Measurements from ENCODE around the gene CHCHD4. TPM values are rescaled to one million over a fixed set of nuclear protein-coding genes. Genes with fewer than 3 reads are reported as not detected.
A peak's percentile ranks its signal among the peaks of the same experiment; 100 is the strongest.

Gene CHCHD4
- total RNA-seq (2021): 20.9 to 27.5 TPM (median 21.4 TPM) in 3 replicates
- percentile 87 among the genes with signal in this experiment for Bru-seq, nascent RNA
- long read RNA-seq, experiment 1, transcript CHCHD4-202 (3 exons, 1,405 nt): major isoform, 104 of 122 reads
- long read RNA-seq, experiment 1, transcript CHCHD4-201 (4 exons, 1,603 nt): minor isoform, 7 of 122 reads
- long read RNA-seq, experiment 1, partial matches to known transcripts: 6 of 122 reads
- long read RNA-seq, experiment 1, other reads (novel, unspliced or antisense): 5 of 122 reads
- long read RNA-seq, experiment 2, transcript CHCHD4-202 (3 exons, 1,405 nt): major isoform, 25 of 31 reads
- long read RNA-seq, experiment 2, partial matches to known transcripts: 0 of 31 reads
- long read RNA-seq, experiment 2, other reads (novel, unspliced or antisense): 5 of 31 reads
- long read RNA-seq, experiment 3, transcript CHCHD4-201 (4 exons, 1,603 nt): minor isoform, 11 of 248 reads
- long read RNA-seq, experiment 3, transcript CHCHD4-202 (3 exons, 1,405 nt): major isoform, 233 of 248 reads
- long read RNA-seq, experiment 3, partial matches to known transcripts: 0 of 248 reads
- long read RNA-seq, experiment 3, other reads (novel, unspliced or antisense): 4 of 248 reads

DNA sequence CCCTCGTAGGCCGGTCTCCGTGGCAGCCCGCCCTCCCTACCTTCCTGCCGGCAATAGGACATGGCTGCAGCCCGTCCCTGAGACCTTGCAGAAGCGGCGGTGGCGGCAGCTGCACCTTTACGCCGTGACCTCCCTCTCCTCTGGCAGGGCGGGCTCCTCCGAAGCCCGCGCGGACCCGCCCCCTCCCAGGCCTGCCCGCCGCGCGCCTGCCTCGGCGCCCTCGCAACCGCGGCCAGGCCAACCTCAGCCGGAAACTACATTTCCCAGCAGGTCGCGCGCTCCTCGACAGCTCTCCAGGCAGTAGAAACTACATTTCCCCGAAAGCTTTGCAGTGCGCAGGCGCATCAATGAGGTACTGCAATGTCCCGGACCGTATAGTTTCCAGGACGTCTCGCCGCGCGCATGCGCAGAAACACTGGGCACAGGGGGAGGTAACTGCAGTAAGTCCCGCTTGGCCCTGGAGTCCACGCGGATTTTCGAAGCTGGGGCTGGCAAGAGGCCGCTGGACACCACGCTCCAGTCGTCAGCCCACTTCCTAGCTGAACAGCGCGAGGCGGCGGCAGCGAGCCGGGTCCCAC is at the start of gene CHCHD4, which contains the start of gene TMEM43:
CHCHD4 (minus strand) TSS at position 256 of the 578 bp plus-strand sequence; CDS start at position 62, 194 bp downstream.
TMEM43 (plus strand) TSS at position 438 of the 578 bp plus-strand sequence. CDS start 142 bp downstream, outside the sequence.
- ATAC-seq: peak; percentile 79
- POLR2A ChIA-PET: interaction anchor here (0.6 to 2.2 kb wide), 5 partner anchors 21 to 229 kb away, joined by 3 to 17 read pairs (median 3); partner anchors contain the start of genes LSM3 and XPC
- TF ChIP-seq ZNF219 (CRISPR knock-in tag; IDR thresholded peaks at IDR 0.05; ENCODE audit: borderline replicate concordance): no peak
- TF ChIP-seq ZSCAN18 (CRISPR knock-in tag; IDR thresholded peaks at IDR 0.05): no peak
- TF ChIP-seq, protein P1, sequence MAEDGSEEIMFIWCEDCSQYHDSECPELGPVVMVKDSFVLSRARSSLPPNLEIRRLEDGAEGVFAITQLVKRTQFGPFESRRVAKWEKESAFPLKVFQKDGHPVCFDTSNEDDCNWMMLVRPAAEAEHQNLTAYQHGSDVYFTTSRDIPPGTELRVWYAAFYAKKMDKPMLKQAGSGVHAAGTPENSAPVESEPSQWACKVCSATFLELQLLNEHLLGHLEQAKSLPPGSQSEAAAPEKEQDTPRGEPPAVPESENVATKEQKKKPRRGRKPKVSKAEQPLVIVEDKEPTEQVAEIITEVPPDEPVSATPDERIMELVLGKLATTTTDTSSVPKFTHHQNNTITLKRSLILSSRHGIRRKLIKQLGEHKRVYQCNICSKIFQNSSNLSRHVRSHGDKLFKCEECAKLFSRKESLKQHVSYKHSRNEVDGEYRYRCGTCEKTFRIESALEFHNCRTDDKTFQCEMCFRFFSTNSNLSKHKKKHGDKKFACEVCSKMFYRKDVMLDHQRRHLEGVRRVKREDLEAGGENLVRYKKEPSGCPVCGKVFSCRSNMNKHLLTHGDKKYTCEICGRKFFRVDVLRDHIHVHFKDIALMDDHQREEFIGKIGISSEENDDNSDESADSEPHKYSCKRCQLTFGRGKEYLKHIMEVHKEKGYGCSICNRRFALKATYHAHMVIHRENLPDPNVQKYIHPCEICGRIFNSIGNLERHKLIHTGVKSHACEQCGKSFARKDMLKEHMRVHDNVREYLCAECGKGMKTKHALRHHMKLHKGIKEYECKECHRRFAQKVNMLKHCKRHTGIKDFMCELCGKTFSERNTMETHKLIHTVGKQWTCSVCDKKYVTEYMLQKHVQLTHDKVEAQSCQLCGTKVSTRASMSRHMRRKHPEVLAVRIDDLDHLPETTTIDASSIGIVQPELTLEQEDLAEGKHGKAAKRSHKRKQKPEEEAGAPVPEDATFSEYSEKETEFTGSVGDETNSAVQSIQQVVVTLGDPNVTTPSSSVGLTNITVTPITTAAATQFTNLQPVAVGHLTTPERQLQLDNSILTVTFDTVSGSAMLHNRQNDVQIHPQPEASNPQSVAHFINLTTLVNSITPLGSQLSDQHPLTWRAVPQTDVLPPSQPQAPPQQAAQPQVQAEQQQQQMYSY (CRISPR knock-in tag; IDR thresholded peaks at IDR 0.05): no peak
- TF ChIP-seq SP1 (CRISPR knock-in tag; conservative IDR thresholded peaks at IDR 0.05): peak; percentile 75
- no peak for TF ChIP-seq ZBTB21 (CRISPR knock-in tag; IDR thresholded peaks at IDR 0.05; ENCODE audit: borderline replicate concordance)
- TF ChIP-seq USF1 (CRISPR knock-in tag; IDR thresholded peaks at IDR 0.05): 0 out of 2 replicates have a peak, but pooled peaks have one; percentile 7
- no peak for TF ChIP-seq TP53 (CRISPR knock-in tag; IDR thresholded peaks at IDR 0.05)
- TF ChIP-seq CBFB (CRISPR knock-in tag; IDR thresholded peaks at IDR 0.05; ENCODE audit: low read depth): no peak
- no peak for TF ChIP-seq ZNF138 (CRISPR knock-in tag; conservative IDR thresholded peaks at IDR 0.05)
- 0 out of 2 replicates have a peak, but pooled peaks have one; percentile 7 for TF ChIP-seq ZBTB43 (CRISPR knock-in tag; IDR thresholded peaks at IDR 0.05)
- no peak for TF ChIP-seq CREM (CRISPR knock-in tag; IDR thresholded peaks at IDR 0.05)
- 0 out of 2 replicates have a peak, but pooled peaks have one; percentile 59 for TF ChIP-seq E2F4 (CRISPR knock-in tag; IDR thresholded peaks at IDR 0.05; ENCODE audit: borderline replicate concordance, low read depth)
- no peak for TF ChIP-seq NFYB (CRISPR knock-in tag; conservative IDR thresholded peaks at IDR 0.05; ENCODE audit: low read depth)
- 0 out of 2 replicates have a peak, but pooled peaks have one; percentile 11 for TF ChIP-seq GABPB1 (CRISPR knock-in tag; IDR thresholded peaks at IDR 0.05)
- TF ChIP-seq, protein P2, sequence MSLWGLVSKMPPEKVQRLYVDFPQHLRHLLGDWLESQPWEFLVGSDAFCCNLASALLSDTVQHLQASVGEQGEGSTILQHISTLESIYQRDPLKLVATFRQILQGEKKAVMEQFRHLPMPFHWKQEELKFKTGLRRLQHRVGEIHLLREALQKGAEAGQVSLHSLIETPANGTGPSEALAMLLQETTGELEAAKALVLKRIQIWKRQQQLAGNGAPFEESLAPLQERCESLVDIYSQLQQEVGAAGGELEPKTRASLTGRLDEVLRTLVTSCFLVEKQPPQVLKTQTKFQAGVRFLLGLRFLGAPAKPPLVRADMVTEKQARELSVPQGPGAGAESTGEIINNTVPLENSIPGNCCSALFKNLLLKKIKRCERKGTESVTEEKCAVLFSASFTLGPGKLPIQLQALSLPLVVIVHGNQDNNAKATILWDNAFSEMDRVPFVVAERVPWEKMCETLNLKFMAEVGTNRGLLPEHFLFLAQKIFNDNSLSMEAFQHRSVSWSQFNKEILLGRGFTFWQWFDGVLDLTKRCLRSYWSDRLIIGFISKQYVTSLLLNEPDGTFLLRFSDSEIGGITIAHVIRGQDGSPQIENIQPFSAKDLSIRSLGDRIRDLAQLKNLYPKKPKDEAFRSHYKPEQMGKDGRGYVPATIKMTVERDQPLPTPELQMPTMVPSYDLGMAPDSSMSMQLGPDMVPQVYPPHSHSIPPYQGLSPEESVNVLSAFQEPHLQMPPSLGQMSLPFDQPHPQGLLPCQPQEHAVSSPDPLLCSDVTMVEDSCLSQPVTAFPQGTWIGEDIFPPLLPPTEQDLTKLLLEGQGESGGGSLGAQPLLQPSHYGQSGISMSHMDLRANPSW (CRISPR knock-in tag; conservative IDR thresholded peaks at IDR 0.05; ENCODE audit: low read depth): no peak
- TF ChIP-seq MYBL2 (CRISPR knock-in tag; IDR thresholded peaks at IDR 0.05): 0 out of 2 replicates have a peak, but pooled peaks have one; percentile 2
- TF ChIP-seq IRF2 (CRISPR knock-in tag; IDR thresholded peaks at IDR 0.05; ENCODE audit: borderline replicate concordance, low read depth): no peak
- TF ChIP-seq, protein P3, sequence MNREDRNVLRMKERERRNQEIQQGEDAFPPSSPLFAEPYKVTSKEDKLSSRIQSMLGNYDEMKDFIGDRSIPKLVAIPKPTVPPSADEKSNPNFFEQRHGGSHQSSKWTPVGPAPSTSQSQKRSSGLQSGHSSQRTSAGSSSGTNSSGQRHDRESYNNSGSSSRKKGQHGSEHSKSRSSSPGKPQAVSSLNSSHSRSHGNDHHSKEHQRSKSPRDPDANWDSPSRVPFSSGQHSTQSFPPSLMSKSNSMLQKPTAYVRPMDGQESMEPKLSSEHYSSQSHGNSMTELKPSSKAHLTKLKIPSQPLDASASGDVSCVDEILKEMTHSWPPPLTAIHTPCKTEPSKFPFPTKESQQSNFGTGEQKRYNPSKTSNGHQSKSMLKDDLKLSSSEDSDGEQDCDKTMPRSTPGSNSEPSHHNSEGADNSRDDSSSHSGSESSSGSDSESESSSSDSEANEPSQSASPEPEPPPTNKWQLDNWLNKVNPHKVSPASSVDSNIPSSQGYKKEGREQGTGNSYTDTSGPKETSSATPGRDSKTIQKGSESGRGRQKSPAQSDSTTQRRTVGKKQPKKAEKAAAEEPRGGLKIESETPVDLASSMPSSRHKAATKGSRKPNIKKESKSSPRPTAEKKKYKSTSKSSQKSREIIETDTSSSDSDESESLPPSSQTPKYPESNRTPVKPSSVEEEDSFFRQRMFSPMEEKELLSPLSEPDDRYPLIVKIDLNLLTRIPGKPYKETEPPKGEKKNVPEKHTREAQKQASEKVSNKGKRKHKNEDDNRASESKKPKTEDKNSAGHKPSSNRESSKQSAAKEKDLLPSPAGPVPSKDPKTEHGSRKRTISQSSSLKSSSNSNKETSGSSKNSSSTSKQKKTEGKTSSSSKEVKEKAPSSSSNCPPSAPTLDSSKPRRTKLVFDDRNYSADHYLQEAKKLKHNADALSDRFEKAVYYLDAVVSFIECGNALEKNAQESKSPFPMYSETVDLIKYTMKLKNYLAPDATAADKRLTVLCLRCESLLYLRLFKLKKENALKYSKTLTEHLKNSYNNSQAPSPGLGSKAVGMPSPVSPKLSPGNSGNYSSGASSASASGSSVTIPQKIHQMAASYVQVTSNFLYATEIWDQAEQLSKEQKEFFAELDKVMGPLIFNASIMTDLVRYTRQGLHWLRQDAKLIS (CRISPR knock-in tag; IDR thresholded peaks at IDR 0.05; ENCODE audit: borderline replicate concordance): no peak

More for the DNA sequence above, at the start of gene CHCHD4, which contains the start of gene TMEM43:
- Mint-ChIP-seq H3K27me3 (ENCODE audit: low read depth) (no peaks in the 10 kb centered on the region), H3K9me3 (peaks cover 22% of the 10 kb centered on the region), H3K4me3 (peak within 1 kb of the TSS; percentile 100), H3K27ac (peak within 1 kb of the TSS; percentile 96), H3K4me1 (peaks cover 40% of the 10 kb centered on the region), H3K36me3 (peaks cover 39% of the 10 kb centered on the region)
- CTCF ChIA-PET: interaction anchor here (0.6 to 5.6 kb wide), 12 partner anchors 11 to 341 kb away, joined by 3 to 98 read pairs (median 4); partner anchors contain the start of genes LSM3 and XPC
- DNase-seq (ENCODE audit: low spot score): peak; percentile 99
